Measurements from ENCODE around the gene ZSCAN9. TPM values are rescaled to one million over a fixed set of nuclear protein-coding genes. Genes with fewer than 3 reads are reported as not detected.

ZSCAN9 gene
- total and polyA plus RNA-seq, 9 of the 15 experiments (the other 6 are each of a cell fraction or from before 2014, with no cell fraction given), result 18.8 to 48.9 (median 28.7) TPM

- TF ChIP-seq CHAMP1 (IDR thresholded peaks at IDR 0.05), result peak; percentile 87
- no peak for TF ChIP-seq ZNF589 (CRISPR knock-in tag; IDR thresholded peaks at IDR 0.05; ENCODE audit: low read depth)
- peak; percentile 75 for TF ChIP-seq POLR2B (IDR thresholded peaks at IDR 0.05; ENCODE audit: low read depth, partially characterized antibody)
- peak; percentile 93 for TF ChIP-seq LCOR (CRISPR knock-in tag; IDR thresholded peaks at IDR 0.05)
- TF ChIP-seq ZNF740 (CRISPR knock-in tag; IDR thresholded peaks at IDR 0.05), result peak; percentile 42; the same call in 1 of the 2 replicates
- no peak; a peak in 1 of 4 replicates for TF ChIP-seq ZNF740 (tag; IDR thresholded peaks at IDR 0.05)
- TF ChIP-seq CEBPZ (IDR thresholded peaks at IDR 0.05; ENCODE audit: borderline replicate concordance, low read depth, low read length), result no peak
- TF ChIP-seq POLR2AphosphoS5 (IDR thresholded peaks at IDR 0.05; ENCODE audit: control insufficient read depth, insufficient read depth, low read depth, low read length), result peak; percentile 89
- TF ChIP-seq MYNN (IDR thresholded peaks at IDR 0.05), result peak; percentile 81
- no peak for TF ChIP-seq MYNN (CRISPR knock-in tag; IDR thresholded peaks at IDR 0.05)
- TF ChIP-seq ZNF121 (CRISPR knock-in tag; conservative IDR thresholded peaks at IDR 0.05), result no peak
- TF ChIP-seq SFPQ (IDR thresholded peaks at IDR 0.05; ENCODE audit: low read depth, low read length), result no peak
- TF ChIP-seq PRMT5 (CRISPR knock-in tag; IDR thresholded peaks at IDR 0.05), result no peak
- peak; percentile 44; the same call in 1 of the 2 replicates for TF ChIP-seq ZBED1 (IDR thresholded peaks at IDR 0.05)
- TF ChIP-seq ZBTB5 (IDR thresholded peaks at IDR 0.05), result no peak
- peak; percentile 93 for TF ChIP-seq TBP (optimal IDR thresholded peaks at IDR 0.05; ENCODE audit: low read depth, low read length)
- TF ChIP-seq PHB2 (IDR thresholded peaks at IDR 0.05; ENCODE audit: low read depth), result no peak
Observed at GRCh38 chr6:28225056-28225834, at the start of gene ZSCAN9 (continued).

Data from K562 (cell line).